DMS53 treated with DMSO at 0.1 percent for 48 hours (cell line): ENCODE results near the gene CX3CL1.
"Not testable (repeated sequence)": the region's sequence is repeated elsewhere in the genome, so short reads cannot be mapped to it uniquely, and the experiment has no call there.

Source experiments
- DNase-seq: peaks from one replicate; lab custom pipeline; 2025; ENCODE audit not compliant: unreplicated experiment; lab: John Stamatoyannopoulos, UW

The CX3CL1 gene

DNA sequence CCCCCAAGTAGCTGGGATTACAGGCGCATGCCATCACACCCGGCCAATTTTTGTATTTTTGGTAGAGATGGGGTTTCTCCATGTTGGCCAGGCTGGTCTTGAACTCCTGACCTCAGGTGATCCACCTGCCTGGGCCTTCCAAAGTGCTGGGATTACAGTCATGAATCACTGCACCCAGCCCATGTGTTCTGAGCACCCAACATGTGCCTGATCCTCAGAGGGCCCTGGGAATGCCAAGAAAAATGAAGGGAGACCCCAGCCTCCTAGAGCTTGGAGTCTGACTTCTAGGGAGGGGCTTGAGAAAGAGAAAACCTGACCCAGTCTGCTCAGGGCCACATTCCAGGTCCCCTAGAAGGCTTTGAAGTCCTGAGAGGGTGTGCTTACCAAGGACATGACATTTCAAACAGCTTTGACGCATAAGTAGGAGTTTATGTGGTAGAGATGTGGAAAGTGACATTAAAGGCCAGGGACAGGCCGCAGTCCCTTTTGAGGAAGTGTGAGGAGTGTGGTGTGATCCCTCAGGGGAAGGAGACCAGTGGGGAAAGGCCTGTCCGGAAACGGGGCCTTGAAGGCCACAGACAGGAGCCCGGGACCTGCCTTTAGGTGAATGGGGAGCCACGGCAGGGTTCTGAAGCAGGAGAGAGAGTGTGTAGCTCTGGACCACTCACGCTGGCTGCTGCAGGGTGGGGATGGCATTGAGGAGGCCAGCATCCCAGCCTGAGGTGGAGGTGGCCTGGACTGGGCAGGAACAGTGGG lies 14.8 kb upstream of the CX3CL1 start:
- no peak for DNase-seq

DNA sequence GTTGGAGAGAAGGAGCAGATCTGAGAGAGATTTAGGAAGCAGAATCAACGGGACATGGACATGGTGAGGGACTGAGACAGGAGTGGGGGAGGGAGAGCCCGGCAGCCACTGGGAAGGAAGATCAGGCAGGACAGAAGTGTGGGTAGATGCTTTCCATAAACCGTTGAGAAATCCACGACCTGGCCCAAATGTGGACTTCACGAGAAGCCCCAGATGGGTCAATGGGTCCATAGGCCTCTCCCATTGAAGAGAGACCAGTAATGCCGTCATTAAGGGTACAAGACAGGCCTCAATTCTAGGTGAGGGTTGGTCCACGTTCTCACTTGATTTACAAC lies 14.2 kb upstream of the CX3CL1 start:
- DNase-seq: no peak

DNA sequence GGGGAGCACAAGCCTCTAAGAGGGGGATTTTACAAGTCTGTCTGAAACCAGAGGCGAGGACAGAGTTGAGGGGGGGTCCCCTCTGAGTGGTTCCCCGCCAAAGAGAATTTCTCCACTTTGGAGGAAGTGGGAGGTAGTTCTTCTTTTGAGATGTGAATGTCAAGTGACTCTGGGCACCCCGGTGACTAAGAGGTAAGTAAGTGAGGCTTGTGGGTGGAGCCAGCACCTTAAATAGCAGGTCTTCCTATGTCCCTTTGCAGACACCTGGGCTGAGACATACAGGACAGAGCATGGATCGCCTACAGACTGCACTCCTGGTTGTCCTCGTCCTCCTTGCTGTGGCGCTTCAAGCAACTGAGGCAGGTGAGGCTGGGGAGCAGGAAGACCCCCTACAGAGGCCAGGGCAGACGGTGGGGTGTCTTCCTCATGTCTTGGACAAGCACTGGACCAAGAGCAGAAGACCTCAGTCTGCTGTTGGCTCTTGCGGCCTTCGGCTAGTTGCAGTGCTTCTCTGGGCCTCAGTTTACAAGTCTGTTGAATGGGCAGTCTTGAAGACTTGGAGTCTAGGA lies 13.7 kb upstream of the CX3CL1 start, which contains the start of gene CCL22:
TSS of gene CCL22 (plus strand) at position 257 of the 569 bp plus-strand sequence. CDS start at position 291, 34 bp downstream.
- DNase-seq: no peak

DNA sequence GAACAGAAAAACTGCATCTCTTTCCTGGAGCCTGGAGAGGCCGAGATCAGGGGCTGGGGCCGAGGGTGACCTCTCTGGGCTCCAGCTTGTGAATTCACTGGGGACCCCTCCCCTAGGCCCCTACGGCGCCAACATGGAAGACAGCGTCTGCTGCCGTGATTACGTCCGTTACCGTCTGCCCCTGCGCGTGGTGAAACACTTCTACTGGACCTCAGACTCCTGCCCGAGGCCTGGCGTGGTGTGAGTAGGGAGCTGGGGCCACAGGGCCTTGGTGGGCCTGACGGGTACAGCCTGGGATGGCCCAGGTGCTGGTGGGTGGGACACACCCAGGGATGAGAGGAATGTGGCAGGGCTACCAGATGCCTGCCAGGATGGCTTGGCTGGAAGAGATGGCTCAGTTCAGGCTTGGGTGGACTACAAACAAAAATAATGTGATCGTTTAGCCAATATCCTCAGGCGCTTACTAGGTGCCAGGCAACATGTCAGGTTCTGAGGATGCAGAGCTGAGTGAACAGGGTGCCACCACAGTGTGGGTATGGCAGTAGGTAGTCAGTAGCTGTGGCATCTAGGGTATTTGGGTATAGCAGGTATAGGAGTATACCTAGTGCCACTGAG lies 11.9 kb upstream of the CX3CL1 start:
- no peak for DNase-seq

DNA sequence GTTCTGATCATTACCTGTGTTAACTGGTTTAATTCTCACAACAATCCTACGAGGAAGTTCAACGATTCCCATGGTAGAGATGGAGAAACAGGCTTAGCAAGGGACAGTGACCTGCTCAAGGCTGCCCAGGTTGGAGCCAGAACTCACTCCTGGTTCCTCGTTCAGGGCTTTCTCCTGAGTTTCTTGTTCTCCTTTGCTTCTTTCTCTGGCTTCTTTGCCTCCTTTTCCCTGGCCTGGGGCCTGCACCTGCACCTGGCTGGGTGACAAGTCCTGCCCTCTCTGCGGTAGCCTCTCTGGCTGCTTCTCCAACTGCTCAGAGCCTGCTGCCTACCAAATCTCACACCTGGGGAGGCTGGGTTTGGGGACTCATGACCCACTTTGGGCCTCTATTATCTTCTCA lies 10.9 kb upstream of the CX3CL1 start:
- no peak for DNase-seq

DNA sequence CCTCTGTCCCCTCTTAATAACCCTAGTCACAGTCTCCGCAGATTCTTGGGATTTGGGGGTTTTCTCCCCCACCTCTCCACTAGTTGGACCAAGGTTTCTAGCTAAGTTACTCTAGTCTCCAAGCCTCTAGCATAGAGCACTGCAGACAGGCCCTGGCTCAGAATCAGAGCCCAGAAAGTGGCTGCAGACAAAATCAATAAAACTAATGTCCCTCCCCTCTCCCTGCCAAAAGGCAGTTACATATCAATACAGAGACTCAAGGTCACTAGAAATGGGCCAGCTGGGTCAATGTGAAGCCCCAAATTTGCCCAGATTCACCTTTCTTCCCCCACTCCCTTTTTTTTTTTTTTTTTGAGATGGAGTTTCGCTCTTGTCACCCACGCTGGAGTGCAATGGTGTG lies 8.1 kb upstream of the CX3CL1 start:
- DNase-seq: no peak

DNA sequence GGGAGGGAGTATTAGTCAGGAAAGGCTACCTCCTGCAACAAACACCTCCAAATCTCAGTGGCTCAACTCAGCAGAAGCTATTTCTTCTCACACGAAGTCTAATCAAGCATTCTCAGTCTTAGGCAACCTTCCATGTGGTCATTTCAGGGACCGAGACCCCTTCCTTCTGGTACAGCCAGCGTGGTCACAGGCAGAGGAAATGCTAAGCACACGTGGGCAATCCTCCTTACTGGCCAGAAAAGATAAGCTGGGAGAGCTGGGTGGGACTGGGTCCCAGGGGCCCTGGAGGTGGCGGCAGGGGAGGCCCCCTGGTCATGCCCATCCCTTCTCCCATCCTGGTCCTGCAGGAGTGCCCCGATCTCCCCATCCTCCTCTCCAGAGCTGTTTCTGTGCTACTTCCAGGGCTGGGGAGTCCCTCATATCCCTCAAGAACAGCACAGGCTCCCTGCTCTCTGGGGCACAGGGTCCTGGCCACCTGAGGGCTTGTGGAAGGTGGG lies 5.7 kb upstream of the CX3CL1 start:
- no peak for DNase-seq

DNA sequence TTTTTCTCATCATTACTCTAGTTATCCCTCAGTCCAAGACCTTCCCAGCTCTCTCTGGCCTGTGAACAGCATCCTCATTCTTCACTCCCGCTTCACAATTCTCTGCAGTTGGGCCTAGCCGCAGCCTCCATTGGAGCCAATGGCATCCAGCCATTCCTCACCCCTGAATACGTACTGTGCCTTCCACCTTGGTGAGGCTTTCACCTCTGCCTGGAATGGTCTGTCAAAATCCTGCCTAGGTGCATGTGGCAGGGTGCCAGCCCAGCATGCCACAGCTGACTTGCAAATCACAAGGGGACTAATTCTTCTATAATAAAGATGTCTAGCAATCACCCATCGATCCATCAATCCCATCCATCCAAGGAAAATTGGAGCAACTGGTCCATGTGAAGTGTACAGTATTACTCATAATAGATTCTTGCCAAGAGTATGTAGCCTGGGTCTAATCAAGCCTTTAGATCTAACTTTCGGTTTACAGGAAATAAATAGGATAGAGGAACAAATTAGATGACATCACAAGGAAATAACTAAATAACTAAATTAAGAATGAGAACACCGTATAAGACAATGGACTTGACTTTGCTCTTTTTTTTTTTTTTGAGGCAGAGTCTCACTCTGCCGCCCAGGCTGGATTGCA lies 5.1 kb upstream of the CX3CL1 start:
- no peak for DNase-seq

DNA sequence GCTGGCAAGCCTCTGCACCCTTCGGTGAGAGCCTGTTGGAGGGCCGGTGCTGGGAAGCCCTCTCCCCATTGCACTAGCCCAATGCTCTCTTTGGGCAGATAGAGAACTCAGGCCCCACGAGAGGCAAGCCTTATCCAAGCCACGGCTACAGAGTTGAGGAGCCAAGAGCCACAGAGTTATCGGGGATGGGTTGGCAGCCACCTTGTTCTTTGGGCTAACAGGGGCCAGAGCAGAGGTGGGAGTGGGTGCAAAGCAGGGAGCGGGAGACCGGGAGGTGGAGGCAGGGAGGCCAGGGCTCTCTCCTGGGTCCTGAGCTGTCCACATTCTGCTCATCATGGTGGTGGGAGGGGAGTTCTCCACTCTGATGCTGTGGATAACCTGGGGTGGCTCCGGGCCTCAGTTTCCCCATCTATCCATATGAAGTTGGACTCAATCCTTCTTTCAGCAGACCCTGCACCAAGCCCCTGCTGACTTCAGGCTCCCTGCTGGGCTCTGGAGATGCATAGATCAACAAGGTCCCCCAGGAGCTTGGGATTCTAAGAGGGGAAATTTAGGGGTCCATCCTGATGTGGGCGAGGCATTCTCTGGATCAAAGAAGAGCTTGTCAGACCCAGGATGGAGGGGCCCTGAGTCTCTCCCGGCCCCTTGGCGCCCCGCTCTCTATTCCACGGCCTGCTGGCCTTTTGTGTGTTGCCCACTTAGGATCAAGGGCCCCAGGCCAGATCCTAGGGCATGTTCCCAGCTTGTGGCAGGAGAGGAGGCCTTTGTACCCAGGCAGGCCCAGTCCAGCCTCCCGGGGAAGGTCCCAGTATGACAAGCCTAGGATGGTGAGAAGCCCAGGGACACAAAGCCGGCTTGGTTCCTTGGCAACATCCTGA lies 557 bp upstream of the CX3CL1 start:
- DNase-seq: no peak

DNA sequence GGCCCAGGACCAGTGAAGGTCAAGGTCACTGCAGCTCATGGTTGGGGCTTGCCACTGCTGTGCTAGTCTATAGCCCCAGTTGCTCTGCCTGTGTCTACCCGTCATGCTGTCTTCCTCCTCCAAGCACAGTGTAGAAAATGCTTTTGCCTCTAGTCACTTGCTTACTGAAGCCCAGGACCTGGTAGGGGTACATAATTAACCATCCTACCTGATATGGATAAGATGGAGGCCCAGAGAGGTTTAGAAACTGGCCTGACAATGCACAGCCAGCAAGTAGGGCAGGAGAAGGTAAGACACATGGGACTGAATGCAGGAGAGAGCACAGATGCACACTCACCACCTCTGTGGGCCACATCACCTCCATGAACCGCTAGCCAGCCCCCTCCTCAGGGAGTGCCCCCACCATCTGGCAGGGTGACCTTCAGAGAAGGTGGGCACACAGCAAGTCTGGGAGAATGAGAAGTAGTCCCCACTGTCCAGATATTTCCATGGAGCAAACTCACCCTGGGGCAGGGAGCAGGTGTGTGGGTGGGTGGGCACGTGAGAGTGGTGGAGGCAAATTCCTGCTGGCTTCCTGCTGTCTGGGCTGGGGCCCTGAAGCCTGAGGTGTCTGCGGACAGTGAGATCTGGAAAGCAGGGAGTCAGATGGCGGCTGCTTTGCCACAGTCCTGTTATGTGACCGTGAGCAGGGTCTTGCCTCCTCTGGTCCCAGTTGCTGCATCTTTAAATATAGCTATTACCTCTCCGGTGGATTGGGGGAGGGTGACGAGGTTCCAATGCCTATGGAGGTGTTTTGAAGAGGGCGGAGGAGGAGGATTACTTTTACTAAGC lies 1.0 kb downstream of the CX3CL1 start:
- no peak for DNase-seq

DNA sequence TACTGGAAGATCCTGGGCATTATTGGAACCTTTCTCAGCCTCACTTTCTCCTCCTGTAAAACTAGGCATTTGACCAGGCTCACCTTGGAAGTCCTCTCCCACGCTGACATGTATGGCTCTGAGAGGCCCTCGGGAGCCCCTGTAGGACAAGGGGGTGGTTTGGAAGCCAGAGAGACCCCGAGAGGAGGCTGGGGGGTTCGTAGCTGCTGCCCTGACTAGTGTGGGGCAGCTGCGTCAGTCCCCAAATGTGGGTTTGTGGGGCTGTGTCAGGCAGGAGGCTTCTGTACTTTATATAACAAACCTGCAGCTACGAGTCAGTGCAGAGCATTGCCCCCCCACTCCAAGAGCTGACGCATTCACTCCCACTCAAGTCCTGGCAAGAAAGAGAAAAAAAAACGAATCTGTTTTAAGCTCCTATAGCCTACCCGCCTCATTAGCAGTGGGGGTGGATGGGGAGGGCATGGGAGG lies 1.8 kb downstream of the CX3CL1 start:
- no peak for DNase-seq

DNA sequence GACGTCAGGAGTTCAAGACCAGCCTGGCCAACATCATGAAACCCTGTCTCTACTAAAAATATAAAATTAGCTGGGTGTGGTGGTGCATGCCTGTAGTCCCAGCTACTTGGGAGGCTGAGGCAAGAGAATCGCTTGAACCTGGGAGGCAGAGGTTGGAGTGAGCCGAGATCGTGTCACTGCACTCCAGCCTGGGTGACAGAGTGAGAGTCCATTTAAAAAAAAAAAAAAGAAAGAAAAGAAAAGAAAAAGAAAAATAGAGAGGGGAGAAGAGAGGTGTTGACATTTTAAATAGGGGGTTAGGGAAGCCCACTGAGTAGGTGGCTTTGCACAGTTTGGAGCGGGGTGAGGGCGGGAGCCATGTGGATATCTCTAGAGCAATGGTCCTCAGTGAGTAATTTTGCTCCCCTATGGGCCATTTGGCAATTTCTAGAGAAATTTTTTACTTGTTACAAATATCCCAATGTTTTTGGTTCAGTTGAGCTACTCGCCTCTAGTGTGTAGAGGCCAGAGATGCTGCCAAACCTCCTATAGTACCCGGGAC lies 2.7 kb downstream of the CX3CL1 start:
- DNase-seq: not testable (repeated sequence)

DNA sequence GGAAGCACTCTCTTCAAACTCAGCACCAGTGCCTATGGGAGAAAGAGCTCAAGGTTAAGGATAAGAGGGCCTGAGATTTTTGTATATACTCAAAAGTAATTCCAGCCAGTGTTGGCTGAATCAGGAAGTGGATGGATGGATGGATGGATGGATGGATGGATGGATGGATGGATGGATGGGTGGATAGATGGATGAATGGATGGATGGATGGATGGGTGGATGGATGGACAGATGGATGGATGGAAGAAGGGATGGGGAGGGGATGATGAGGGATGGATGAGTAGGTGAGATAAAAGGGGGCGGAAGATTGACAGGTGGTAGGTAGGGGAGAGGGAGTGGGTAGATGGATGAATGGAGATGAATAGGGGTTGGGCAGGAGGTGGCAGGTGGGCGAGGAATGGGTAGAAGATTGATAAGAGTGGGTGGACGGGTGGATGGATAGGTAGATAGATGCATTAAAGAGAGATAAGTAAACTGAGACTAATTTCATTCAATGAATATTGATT lies 4.1 kb downstream of the CX3CL1 start:
- DNase-seq: no peak

DNA sequence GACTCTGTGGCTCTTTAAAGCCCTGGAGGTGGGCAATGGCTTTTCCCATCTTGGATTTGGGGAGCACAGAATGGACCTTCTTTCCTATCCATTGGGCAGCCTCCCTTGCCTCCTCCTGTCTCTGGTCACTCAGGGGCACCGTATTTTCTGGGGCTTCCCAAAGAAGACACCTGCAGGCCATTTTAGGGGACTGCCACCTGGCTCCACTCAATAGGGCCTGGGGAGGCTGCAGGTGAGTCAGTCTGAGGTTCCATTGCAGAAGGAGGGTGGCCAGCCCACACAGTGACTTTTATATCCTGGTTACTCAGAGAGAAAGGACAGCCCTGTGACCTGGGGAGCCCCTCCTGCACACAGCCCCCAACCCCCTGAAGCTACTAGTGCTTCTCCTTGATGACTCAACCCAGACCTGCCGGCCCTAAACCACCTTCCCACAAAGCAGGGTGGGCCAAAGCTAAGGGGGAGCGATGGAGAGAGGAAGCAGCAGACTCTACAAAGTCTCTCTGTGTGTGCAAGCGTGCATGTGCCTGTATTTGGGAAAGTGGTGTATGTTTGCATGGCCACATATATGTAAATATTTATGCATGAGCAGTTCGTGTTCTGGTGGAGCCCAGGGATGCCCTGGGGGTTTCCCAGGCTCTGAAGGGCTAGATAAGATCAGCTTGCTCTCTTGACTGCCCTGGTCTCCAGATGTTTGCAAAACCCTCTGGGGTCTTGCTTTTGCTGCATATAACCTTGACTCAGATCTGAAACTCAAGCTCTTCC lies 5.0 kb downstream of the CX3CL1 start:
- DNase-seq: peak; percentile 21

DNA sequence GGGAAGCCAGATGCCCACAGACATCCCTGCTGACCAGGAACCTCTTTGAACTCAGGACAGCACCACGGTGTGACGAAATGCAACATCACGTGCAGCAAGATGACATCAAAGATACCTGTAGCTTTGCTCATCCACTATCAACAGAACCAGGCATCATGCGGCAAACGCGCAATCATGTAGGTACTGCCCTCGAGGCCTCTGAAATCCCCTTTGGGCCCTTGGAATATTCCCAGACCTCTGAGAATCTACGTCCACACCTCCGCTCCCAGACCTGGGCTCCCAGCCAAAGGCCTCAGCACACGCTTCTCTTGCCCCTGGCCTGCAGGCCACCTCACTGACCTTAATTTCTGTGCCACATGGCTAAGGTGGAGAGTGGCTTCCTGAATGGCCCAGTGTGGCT lies 7.3 kb downstream of the CX3CL1 start:
- DNase-seq: no peak

DNA sequence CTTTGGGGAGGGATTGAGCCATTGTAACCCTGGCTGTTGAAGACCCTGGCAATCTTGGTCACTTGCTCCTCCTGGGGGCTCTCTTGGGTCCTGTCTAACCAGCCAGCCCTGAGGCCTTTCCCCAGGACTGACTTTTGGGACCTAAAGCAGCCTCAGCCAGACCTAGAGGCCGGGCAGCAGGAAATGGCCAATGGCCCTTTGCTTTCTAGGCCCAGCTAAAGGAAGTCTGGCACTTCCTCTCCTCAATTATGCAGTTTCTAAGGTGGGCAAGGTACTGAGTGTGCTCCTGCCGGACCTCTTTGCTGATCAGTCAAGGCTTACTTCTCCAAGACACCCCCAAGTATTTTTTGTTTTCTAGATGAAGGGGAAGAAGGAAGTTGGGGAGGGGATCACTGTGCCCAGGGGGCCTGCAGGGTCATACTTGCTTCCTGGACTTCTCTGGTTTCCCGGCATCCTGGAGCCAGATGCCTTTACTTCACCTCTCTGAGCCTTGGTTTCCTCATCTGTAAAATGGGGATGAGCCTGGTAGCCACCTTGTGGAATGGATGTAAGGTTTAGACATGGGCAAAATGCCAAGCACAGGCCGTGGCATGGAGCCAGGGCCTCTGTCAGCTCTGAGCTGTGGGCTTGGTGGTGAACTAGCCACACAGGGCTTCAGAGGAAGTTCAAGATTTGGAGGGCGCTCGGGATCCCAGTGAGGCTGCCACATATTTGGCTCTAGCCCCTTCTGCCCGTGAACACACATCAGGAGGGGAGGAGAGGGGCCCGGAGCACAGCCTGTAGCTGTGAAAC lies 8.6 kb downstream of the CX3CL1 start:
- DNase-seq: no peak

DNA sequence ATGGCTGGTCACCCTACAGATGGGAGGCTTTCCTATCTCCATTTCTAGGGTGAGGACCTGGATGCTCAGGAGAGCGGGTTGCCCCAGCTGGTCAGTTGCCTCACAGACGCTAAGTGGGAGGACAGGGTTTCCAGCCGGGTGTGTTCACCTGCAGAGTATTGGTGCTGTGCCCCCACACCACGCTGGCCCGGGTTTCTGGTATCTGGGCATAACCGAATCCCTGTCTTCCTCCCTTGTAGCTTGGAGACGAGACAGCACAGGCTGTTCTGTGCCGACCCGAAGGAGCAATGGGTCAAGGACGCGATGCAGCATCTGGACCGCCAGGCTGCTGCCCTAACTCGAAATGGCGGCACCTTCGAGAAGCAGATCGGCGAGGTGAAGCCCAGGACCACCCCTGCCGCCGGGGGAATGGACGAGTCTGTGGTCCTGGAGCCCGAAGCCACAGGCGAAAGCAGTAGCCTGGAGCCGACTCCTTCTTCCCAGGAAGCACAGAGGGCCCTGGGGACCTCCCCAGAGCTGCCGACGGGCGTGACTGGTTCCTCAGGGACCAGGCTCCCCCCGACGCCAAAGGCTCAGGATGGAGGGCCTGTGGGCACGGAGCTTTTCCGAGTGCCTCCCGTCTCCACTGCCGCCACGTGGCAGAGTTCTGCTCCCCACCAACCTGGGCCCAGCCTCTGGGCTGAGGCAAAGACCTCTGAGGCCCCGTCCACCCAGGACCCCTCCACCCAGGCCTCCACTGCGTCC lies 9.7 kb downstream of the CX3CL1 start:
- no peak for DNase-seq
